ENCODE data around the gene KNCN.

Gene KNCN

GRCh38 chr1:46568461-46568891 is 17.0 kb upstream of the KNCN start:
- no peak for DNase-seq (ENCODE audit: low spot score)

GRCh38 chr1:46563341-46563740 is 11.9 kb upstream of the KNCN start:
- no peak for DNase-seq (ENCODE audit: low spot score)

GRCh38 chr1:46562498-46562897 is 11.1 kb upstream of the KNCN start:
- DNase-seq (ENCODE audit: low spot score): no peak

GRCh38 chr1:46558966-46559365 is 7.5 kb upstream of the KNCN start:
- DNase-seq (ENCODE audit: low spot score): no peak

- DNase-seq (ENCODE audit: low spot score): no peak
Observed at GRCh38 chr1:46558141-46558963, 6.9 kb upstream of the KNCN start.

- DNase-seq (ENCODE audit: low spot score): no peak
Observed at GRCh38 chr1:46557403-46557802, 6.0 kb upstream of the KNCN start.

GRCh38 chr1:46556822-46557221 is 5.4 kb upstream of the KNCN start:
- DNase-seq (ENCODE audit: low spot score): no peak

GRCh38 chr1:46555826-46556619 is 4.6 kb upstream of the KNCN start:
- DNase-seq (ENCODE audit: low spot score): no peak

- DNase-seq (ENCODE audit: low spot score): no peak
Observed at GRCh38 chr1:46554597-46555381, 3.3 kb upstream of the KNCN start.

- DNase-seq (ENCODE audit: low spot score): no peak
Observed at GRCh38 chr1:46554236-46554596, 2.8 kb upstream of the KNCN start.

- DNase-seq (ENCODE audit: low spot score): no peak
Observed at GRCh38 chr1:46553506-46553905, 2.1 kb upstream of the KNCN start.

- DNase-seq (ENCODE audit: low spot score): no peak
Observed at GRCh38 chr1:46552357-46553237, 1.1 kb upstream of the KNCN start.

- no peak for DNase-seq (ENCODE audit: low spot score)
Observed at GRCh38 chr1:46550751-46551231, 656 bp downstream of the KNCN start.

- no peak for DNase-seq (ENCODE audit: low spot score)
Observed at GRCh38 chr1:46549697-46550681, 1.5 kb downstream of the KNCN start.

GRCh38 chr1:46547481-46548383 is 3.7 kb downstream of the KNCN start:
- DNase-seq (ENCODE audit: low spot score): no peak

- DNase-seq (ENCODE audit: low spot score): no peak
Observed at GRCh38 chr1:46546210-46546609, 5.2 kb downstream of the KNCN start.

- DNase-seq (ENCODE audit: low spot score): no peak
Observed at GRCh38 chr1:46545784-46546183, 5.7 kb downstream of the KNCN start.

GRCh38 chr1:46544561-46545240 is 6.7 kb downstream of the KNCN start:
- DNase-seq (ENCODE audit: low spot score): no peak

Measured in D341Med (cell line).